ENCODE data around the gene CCT6A.

DNA sequence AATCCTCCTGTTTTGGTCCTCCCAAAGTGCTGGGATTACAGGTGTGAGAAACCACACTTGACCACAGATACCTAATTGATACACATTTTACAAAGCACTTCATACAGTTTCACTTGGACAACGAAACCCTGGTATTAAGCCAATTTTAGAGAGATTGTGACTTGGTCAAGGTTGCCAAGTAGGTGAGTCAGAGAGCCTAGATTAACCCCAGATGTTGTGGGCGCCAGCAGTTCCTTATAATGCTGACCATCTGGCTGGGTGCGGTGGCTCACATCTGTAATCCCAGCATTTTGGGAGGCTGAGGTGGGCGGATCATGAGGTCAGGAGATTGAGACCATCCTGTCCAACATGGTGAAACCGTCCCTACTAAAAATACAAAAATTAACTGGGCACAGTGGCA lies 46.1 kb downstream of the CCT6A start:
- TF ChIP-seq, protein P1, sequence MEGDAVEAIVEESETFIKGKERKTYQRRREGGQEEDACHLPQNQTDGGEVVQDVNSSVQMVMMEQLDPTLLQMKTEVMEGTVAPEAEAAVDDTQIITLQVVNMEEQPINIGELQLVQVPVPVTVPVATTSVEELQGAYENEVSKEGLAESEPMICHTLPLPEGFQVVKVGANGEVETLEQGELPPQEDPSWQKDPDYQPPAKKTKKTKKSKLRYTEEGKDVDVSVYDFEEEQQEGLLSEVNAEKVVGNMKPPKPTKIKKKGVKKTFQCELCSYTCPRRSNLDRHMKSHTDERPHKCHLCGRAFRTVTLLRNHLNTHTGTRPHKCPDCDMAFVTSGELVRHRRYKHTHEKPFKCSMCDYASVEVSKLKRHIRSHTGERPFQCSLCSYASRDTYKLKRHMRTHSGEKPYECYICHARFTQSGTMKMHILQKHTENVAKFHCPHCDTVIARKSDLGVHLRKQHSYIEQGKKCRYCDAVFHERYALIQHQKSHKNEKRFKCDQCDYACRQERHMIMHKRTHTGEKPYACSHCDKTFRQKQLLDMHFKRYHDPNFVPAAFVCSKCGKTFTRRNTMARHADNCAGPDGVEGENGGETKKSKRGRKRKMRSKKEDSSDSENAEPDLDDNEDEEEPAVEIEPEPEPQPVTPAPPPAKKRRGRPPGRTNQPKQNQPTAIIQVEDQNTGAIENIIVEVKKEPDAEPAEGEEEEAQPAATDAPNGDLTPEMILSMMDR (IDR thresholded peaks at IDR 0.05), result no peak
- TF ChIP-seq POLR2A (IDR thresholded peaks at IDR 0.05), result no peak

Measured in body of pancreas (tissue), 4 donors.